ENCODE data around the gene WFDC10A.
A peak's percentile ranks its signal among the peaks of the same experiment; 100 is the strongest.
"Not testable (repeated sequence)": the region's sequence is repeated elsewhere in the genome, so short reads cannot be mapped to it uniquely, and the experiment has no call there.

The WFDC10A gene

DNA sequence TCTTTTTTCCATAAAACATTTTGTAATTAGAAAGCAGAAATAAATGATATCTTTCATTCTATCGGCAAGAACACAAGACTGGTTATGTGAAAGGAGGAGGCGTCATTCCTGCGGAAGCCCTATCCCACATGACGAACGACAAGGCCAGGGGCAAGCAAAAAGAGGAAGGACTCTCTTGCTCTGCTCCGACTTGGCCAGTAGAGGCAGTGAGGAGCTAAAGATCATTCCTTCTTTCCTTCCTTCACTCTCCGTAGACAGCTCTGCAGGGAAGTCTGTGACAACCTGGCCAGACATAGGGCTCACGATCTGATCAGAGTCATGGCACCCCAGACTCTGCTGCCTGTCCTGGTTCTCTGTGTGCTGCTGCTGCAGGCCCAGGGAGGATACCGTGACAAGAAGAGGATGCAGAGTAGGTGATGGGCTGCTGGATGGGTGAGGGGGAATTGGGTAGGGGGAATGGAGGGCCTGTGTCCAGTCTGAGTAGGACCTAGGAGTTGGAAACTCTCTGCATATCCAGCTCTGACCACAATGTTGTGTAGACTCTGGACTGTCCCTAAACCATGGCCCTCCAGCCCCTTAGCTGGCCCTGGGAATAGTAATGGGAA is at the start of gene WFDC10A:
WFDC10A (plus strand) TSS at position 244 of the 605 bp plus-strand sequence; CDS start at position 319, 75 bp downstream.
- peak; percentile 83 for DNase-seq (ENCODE audit: low spot score)
- CTCF ChIA-PET, result interaction anchor here (0.5 to 2.3 kb wide), 20 partner anchors 9 to 739 kb away, joined by 3 to 15 read pairs (median 3); no protein-coding TSS in a partner anchor
- H3K27ac ChIP-seq, result no peak within 1 kb of the TSS
- TF ChIP-seq, protein P1, sequence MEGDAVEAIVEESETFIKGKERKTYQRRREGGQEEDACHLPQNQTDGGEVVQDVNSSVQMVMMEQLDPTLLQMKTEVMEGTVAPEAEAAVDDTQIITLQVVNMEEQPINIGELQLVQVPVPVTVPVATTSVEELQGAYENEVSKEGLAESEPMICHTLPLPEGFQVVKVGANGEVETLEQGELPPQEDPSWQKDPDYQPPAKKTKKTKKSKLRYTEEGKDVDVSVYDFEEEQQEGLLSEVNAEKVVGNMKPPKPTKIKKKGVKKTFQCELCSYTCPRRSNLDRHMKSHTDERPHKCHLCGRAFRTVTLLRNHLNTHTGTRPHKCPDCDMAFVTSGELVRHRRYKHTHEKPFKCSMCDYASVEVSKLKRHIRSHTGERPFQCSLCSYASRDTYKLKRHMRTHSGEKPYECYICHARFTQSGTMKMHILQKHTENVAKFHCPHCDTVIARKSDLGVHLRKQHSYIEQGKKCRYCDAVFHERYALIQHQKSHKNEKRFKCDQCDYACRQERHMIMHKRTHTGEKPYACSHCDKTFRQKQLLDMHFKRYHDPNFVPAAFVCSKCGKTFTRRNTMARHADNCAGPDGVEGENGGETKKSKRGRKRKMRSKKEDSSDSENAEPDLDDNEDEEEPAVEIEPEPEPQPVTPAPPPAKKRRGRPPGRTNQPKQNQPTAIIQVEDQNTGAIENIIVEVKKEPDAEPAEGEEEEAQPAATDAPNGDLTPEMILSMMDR (conservative IDR thresholded peaks at IDR 0.05; ENCODE audit: low read depth), result peak; percentile 92
- POLR2A ChIA-PET (ENCODE audit: low non-redundant PET), result no interaction called here

DNA sequence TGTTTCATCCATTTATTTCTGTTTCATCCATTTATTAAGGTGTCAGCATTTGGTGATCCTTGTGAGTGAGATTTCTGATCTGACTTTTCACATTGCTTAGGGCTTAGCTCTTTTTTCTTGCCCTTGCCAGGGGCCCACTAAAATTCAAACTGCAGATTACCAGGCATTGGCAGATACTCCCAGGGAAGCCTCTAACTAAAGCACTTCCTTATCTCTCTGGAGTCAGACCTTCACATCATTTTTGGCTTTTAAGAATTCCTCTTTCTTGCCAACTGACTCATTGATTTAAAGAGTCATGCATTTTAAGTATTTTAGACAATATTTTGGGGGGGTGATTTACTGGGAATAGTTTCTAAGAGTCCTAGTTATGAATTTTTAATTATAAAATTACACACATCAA is 47.8 kb upstream of the WFDC10A start:
- no peak overlapping the region for H3K27ac ChIP-seq
- DNase-seq (ENCODE audit: low spot score), result no peak
- CTCF ChIA-PET, result interaction anchor here (0.6 kb wide), 1 partner anchor 451 kb away, joined by 3 read pairs; no protein-coding TSS in a partner anchor
- TF ChIP-seq, protein P1 (conservative IDR thresholded peaks at IDR 0.05; ENCODE audit: low read depth), result no peak
- POLR2A ChIA-PET (ENCODE audit: low non-redundant PET), result no interaction called here

DNA sequence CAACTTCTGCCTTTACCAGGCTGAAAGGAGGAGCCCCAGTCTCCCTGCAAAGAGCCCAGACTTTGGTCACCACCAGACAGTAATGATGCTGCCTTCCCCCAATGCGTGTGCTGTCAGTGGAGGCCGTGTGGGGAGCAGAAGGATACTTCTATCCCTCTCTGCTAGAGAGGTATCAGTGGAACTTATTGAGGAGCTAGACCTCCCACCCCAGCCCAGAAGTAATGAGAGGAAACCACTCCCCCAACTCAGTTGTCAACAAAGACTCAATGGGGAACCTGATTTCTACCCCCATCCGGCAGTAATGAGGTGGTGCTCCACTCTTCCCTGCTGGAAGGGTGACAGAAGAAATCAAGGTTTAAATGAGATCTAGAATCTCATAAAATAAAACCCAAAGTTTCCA is 46.0 kb upstream of the WFDC10A start:
- CTCF ChIA-PET, result interaction anchor here (0.7 to 1.1 kb wide), 5 partner anchors 38 to 187 kb away, joined by 3 read pairs; no protein-coding TSS in a partner anchor
- POLR2A ChIA-PET (ENCODE audit: low non-redundant PET), result no interaction called here
- H3K27ac ChIP-seq, result no peak overlapping the region
- TF ChIP-seq, protein P1 (conservative IDR thresholded peaks at IDR 0.05; ENCODE audit: low read depth), result no peak
- DNase-seq (ENCODE audit: low spot score), result no peak

DNA sequence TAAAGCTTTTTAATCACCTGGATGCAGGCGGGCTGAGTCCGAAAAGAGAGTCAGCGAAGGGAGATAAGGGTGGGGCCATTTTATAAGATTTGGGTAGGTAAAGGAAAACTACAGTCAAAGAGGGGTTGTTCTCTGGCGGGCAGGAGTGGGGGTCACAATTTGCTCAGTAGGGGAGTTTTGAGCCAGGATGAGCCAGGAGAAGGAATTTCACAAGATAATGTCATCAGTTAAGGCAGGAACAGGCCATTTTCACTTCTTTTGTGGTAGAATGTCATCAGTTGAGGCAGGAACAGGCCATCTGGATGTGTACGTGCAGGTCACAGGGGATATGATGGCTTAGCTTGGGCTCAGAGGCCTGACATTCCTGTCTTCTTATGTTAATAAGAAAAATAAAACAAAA is 45.2 kb upstream of the WFDC10A start:
- H3K27ac ChIP-seq; DNase-seq (ENCODE audit: low spot score); POLR2A ChIA-PET (ENCODE audit: low non-redundant PET): not testable (repeated sequence)
- CTCF ChIA-PET, result interaction anchor here (0.6 to 0.7 kb wide), 3 partner anchors 8 to 177 kb away, joined by 3 to 8 read pairs (median 3); no protein-coding TSS in a partner anchor

DNA sequence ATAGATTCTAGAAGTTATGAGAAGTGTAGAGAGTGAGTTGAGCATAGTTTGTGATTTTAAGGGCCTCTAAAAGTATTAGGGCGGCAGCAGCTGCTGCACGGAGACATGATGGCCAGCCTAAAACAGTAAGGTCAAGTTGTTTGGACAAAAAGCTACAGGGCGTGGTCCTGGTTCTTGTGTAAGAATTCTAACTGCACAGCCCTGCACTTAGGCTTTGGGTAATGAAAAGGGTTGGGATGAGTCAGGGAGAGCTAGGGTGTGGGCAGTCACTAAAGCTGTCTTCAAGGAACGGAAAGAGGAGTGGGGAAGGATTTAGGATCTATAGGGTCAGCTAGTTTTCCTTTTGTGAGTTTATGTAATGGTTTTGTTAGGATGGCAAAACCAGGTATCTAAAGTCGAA is 43.6 kb upstream of the WFDC10A start:
- POLR2A ChIA-PET (ENCODE audit: low non-redundant PET); H3K27ac ChIP-seq; DNase-seq (ENCODE audit: low spot score): not testable (repeated sequence)
- CTCF ChIA-PET, result interaction anchor here (0.6 to 1.5 kb wide), 3 partner anchors 49 to 283 kb away, joined by 3 to 7 read pairs (median 3); no protein-coding TSS in a partner anchor

DNA sequence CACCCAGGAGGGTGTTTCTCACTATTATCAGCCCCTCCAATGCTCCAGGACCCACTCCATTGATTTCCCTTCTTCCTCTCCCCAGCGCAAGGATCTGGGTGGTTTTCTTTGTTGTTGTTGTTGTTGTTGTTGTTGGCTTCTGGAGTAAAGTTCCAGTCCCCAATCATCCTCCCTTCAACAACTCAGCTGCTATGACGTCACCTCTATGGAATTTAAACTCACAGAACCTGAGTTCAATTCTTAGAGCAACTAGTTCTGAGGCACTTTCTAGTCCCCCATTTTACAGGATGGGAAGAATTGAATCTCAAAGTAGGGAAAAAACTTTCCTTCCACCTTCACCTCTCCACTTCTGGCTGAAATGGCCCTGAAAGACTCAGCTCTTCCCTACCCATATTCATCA is 40.7 kb upstream of the WFDC10A start:
- TF ChIP-seq, protein P1 (conservative IDR thresholded peaks at IDR 0.05; ENCODE audit: low read depth), result no peak
- POLR2A ChIA-PET (ENCODE audit: low non-redundant PET), result no interaction called here
- CTCF ChIA-PET, result interaction anchor here (0.5 to 1.0 kb wide), 3 partner anchors 41 to 196 kb away, joined by 3 to 6 read pairs (median 6); partner anchors contain the start of gene WFDC10A
- DNase-seq (ENCODE audit: low spot score), result peak; percentile 26
- H3K27ac ChIP-seq, result no peak overlapping the region

DNA sequence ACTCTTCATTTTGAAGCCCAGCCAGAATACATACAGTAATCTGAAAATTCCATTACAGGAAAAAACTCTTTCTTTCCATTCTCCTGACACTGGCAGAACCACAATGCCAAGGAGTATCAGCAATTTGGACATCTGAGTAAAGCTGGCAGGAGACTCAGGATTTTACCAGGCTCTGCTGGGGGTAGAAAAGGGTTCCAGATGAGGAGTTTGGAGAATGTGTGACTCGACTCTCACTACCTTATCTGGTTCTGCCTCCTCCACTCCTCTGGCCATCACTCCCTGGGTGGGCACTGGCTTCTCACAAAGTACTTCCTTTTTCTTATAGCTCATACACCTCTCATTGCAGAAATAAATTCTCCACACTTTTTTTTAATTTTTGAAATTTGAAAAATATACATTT is 39.8 kb upstream of the WFDC10A start:
- ChIA-PET CTCF (interaction anchor here (0.6 to 1.2 kb wide), 5 partner anchors 39 to 197 kb away, joined by 3 to 6 read pairs (median 5); no protein-coding TSS in a partner anchor), POLR2A (ENCODE audit: low non-redundant PET) (interaction anchor here (1.0 kb wide), 1 partner anchor 22 kb away, joined by 3 read pairs; no protein-coding TSS in a partner anchor)
- no peak for DNase-seq (ENCODE audit: low spot score)
- H3K27ac ChIP-seq, result no peak overlapping the region
- TF ChIP-seq, protein P1 (conservative IDR thresholded peaks at IDR 0.05; ENCODE audit: low read depth), result no peak
